Measurements from ENCODE around the gene PCDH8.
"Not testable (repeated sequence)": the region's sequence is repeated elsewhere in the genome, so short reads cannot be mapped to it uniquely, and the experiment has no call there.

The PCDH8 gene

DNA sequence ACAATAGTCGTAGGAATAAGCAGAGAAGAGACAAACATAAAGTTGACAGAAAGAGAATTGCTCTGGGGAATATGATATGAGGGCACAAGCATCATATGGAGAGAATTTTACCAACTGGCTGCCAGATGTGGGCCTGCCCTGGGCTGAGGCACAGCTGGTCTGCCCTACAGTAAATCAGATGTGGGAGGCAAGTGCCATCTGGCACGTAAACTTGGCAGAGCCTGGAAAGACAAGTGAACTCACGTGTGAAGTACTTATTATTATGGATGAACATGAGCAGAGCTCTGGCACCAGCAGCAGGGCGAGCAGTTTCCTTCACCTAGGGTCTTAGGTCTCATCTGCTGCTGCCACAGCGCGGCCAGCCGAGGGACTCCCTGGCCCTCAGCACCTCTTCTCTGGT lies 20.6 kb downstream of the PCDH8 start:
- H3K36me3 ChIP-seq (ENCODE audit: insufficient read depth), result no peaks in the 10 kb centered on the region
- H3K27me3 ChIP-seq (ENCODE audit: insufficient read depth, low read depth), result no peaks in the 10 kb centered on the region
- H3K4me3 ChIP-seq (IDR thresholded peaks at IDR 0.05; ENCODE audit: insufficient read depth, low read depth, low read length), result no peak overlapping the region
- no peak overlapping the region for H3K4me2 ChIP-seq
- H2AFZ ChIP-seq (ENCODE audit: low read depth), result no peak overlapping the region
- H3K27ac ChIP-seq, result no peak overlapping the region
- H3K4me1 ChIP-seq (ENCODE audit: low read depth, poor library complexity, severe bottlenecking), result no peaks in the 10 kb centered on the region
- H3K79me2 ChIP-seq (ENCODE audit: insufficient read depth, low read depth), result no peaks in the 10 kb centered on the region
- TF ChIP-seq, protein P1, sequence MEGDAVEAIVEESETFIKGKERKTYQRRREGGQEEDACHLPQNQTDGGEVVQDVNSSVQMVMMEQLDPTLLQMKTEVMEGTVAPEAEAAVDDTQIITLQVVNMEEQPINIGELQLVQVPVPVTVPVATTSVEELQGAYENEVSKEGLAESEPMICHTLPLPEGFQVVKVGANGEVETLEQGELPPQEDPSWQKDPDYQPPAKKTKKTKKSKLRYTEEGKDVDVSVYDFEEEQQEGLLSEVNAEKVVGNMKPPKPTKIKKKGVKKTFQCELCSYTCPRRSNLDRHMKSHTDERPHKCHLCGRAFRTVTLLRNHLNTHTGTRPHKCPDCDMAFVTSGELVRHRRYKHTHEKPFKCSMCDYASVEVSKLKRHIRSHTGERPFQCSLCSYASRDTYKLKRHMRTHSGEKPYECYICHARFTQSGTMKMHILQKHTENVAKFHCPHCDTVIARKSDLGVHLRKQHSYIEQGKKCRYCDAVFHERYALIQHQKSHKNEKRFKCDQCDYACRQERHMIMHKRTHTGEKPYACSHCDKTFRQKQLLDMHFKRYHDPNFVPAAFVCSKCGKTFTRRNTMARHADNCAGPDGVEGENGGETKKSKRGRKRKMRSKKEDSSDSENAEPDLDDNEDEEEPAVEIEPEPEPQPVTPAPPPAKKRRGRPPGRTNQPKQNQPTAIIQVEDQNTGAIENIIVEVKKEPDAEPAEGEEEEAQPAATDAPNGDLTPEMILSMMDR (conservative IDR thresholded peaks at IDR 0.05; ENCODE audit: low read depth, low read length), result no peak
- no peaks in the 10 kb centered on the region for H4K20me1 ChIP-seq (ENCODE audit: insufficient read depth)
- H3K9ac ChIP-seq, result no peak overlapping the region

- H3K4me2 ChIP-seq; H2AFZ ChIP-seq (ENCODE audit: low read depth); H3K27me3 ChIP-seq (ENCODE audit: insufficient read depth, low read depth); H3K9ac ChIP-seq; H4K20me1 ChIP-seq (ENCODE audit: insufficient read depth); H3K4me3 ChIP-seq (IDR thresholded peaks at IDR 0.05; ENCODE audit: insufficient read depth, low read depth, low read length); H3K79me2 ChIP-seq (ENCODE audit: insufficient read depth, low read depth); H3K36me3 ChIP-seq (ENCODE audit: insufficient read depth); H3K27ac ChIP-seq; H3K4me1 ChIP-seq (ENCODE audit: low read depth, poor library complexity, severe bottlenecking): not testable (repeated sequence)
Measured at GRCh38 chr13:52817886-52818285, 30.6 kb downstream of the PCDH8 start.

DNA sequence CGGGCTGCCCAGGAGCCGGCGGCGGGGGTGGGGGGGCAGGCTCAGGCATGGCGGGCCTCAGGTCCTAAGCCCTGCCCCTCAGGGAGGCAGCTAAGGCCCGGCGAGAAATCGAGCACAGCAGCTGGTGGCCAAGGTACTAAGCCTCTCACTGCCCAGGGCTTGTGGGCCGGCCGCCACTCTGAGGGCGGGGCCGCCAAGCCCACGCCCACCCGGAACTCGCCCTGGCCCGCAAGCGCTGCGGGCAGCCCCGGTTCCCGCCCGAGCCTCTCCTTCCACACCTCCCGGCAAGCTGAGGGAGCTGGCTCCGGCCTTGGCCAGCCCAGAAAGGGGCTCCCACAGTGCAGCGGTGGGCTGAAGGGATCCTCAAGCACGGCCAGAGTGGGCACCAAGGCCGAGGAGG lies 33.1 kb downstream of the PCDH8 start:
- no peak overlapping the region for H3K27ac ChIP-seq
- no peaks in the 10 kb centered on the region for H3K27me3 ChIP-seq (ENCODE audit: insufficient read depth, low read depth)
- no peak overlapping the region for H3K9ac ChIP-seq
- H3K4me1 ChIP-seq (ENCODE audit: low read depth, poor library complexity, severe bottlenecking), result no peaks in the 10 kb centered on the region
- H3K4me2 ChIP-seq, result no peak overlapping the region
- no peaks in the 10 kb centered on the region for H3K79me2 ChIP-seq (ENCODE audit: insufficient read depth, low read depth)
- no peak overlapping the region for H2AFZ ChIP-seq (ENCODE audit: low read depth)
- no peak overlapping the region for H3K4me3 ChIP-seq (IDR thresholded peaks at IDR 0.05; ENCODE audit: insufficient read depth, low read depth, low read length)
- H4K20me1 ChIP-seq (ENCODE audit: insufficient read depth), result no peaks in the 10 kb centered on the region
- TF ChIP-seq, protein P1 (conservative IDR thresholded peaks at IDR 0.05; ENCODE audit: low read depth, low read length), result no peak
- H3K36me3 ChIP-seq (ENCODE audit: insufficient read depth), result no peaks in the 10 kb centered on the region

DNA sequence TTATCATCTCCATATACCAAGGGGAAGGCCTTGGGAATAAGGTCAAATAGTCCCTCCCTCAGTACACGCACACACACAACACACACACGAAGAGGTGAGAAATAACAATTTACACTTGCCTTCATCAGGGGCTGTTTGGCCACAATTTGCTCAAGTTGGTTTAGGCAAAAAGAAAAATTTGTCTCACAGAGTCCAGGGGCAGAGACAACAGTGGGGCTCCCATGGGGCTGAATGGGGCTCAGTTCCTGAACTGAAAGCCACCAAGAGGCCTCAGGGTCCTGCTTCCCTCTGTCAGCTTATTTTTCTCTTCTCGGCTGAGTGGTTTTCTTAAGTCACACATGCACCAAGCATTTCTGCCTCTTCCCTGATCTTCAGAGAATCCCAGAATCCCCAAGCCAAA lies 35.5 kb downstream of the PCDH8 start:
- Histone ChIP-seq H3K27ac (no peak overlapping the region), H3K36me3 (ENCODE audit: insufficient read depth) (no peaks in the 10 kb centered on the region), H3K4me3 (IDR thresholded peaks at IDR 0.05; ENCODE audit: insufficient read depth, low read depth, low read length) (no peak overlapping the region), H3K9ac (no peak overlapping the region), H3K4me2 (no peak overlapping the region), H3K4me1 (ENCODE audit: low read depth, poor library complexity, severe bottlenecking) (peaks cover 20% of the 10 kb centered on the region), H4K20me1 (ENCODE audit: insufficient read depth) (no peaks in the 10 kb centered on the region), H2AFZ (ENCODE audit: low read depth) (no peak overlapping the region), H3K27me3 (ENCODE audit: insufficient read depth, low read depth) (no peaks in the 10 kb centered on the region), H3K79me2 (ENCODE audit: insufficient read depth, low read depth) (no peaks in the 10 kb centered on the region)
- TF ChIP-seq, protein P1 (conservative IDR thresholded peaks at IDR 0.05; ENCODE audit: low read depth, low read length), result no peak

DNA sequence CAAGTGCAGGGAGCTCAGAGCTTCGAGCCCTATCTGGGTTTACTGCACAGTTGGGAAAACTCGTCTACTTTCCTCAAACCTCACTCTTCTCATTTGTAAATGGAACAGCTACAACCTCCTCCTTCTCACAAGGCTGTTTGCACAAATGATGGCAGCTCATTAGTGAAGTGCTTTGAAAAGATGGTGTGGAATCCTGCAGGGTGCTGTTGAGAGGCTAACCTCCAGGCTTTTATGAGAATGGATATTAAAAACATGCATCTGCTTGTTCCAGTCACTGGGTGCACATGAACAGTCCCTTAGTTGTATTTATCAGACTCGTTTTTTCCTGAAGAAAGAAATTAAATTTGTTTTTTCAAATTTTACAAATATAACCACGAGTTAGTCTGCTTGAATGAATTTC lies 36.6 kb downstream of the PCDH8 start:
- H3K79me2 ChIP-seq (ENCODE audit: insufficient read depth, low read depth), result no peaks in the 10 kb centered on the region
- no peak overlapping the region for H3K4me3 ChIP-seq (IDR thresholded peaks at IDR 0.05; ENCODE audit: insufficient read depth, low read depth, low read length)
- H3K4me2 ChIP-seq, result no peak overlapping the region
- no peaks in the 10 kb centered on the region for H3K36me3 ChIP-seq (ENCODE audit: insufficient read depth)
- H2AFZ ChIP-seq (ENCODE audit: low read depth), result no peak overlapping the region
- no peaks in the 10 kb centered on the region for H4K20me1 ChIP-seq (ENCODE audit: insufficient read depth)
- no peaks in the 10 kb centered on the region for H3K27me3 ChIP-seq (ENCODE audit: insufficient read depth, low read depth)
- no peak overlapping the region for H3K9ac ChIP-seq
- H3K4me1 ChIP-seq (ENCODE audit: low read depth, poor library complexity, severe bottlenecking), result peaks cover 20% of the 10 kb centered on the region
- TF ChIP-seq, protein P1 (conservative IDR thresholded peaks at IDR 0.05; ENCODE audit: low read depth, low read length), result no peak
- H3K27ac ChIP-seq, result no peak overlapping the region
